OCI-LY7 (cell line): ENCODE measurements around the gene CRIM1.

Source experiments
- CTCF ChIP-seq: fragments of 200-600 bp; sonication (generic); conservative IDR thresholded peaks from 2 replicates; pipeline ENCODE4 v1.5.1; 2014; ENCODE audit warnings: mild to moderate bottlenecking, antibody characterized with exemption, low read length, moderate library complexity, mixed read lengths
- EZH2phosphoT487 ChIP-seq: fragments of 200-600 bp; sonication (generic); IDR thresholded peaks from 2 replicates; pipeline ENCODE4 v1.6.1; 2018; ENCODE audit warnings: low read depth, borderline replicate concordance, mild to moderate bottlenecking, mixed run types, antibody characterized with exemption, low read length, moderate library complexity, mixed read lengths

- TF ChIP-seq EZH2phosphoT487 (no peak), CTCF (no peak)
Observed at GRCh38 chr2:36536776-36537175, 181.2 kb downstream of the CRIM1 start.
